ENCODE data around the gene ADAM33.

Gene ADAM33, protein sequence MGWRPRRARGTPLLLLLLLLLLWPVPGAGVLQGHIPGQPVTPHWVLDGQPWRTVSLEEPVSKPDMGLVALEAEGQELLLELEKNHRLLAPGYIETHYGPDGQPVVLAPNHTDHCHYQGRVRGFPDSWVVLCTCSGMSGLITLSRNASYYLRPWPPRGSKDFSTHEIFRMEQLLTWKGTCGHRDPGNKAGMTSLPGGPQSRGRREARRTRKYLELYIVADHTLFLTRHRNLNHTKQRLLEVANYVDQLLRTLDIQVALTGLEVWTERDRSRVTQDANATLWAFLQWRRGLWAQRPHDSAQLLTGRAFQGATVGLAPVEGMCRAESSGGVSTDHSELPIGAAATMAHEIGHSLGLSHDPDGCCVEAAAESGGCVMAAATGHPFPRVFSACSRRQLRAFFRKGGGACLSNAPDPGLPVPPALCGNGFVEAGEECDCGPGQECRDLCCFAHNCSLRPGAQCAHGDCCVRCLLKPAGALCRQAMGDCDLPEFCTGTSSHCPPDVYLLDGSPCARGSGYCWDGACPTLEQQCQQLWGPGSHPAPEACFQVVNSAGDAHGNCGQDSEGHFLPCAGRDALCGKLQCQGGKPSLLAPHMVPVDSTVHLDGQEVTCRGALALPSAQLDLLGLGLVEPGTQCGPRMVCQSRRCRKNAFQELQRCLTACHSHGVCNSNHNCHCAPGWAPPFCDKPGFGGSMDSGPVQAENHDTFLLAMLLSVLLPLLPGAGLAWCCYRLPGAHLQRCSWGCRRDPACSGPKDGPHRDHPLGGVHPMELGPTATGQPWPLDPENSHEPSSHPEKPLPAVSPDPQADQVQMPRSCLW

DNA sequence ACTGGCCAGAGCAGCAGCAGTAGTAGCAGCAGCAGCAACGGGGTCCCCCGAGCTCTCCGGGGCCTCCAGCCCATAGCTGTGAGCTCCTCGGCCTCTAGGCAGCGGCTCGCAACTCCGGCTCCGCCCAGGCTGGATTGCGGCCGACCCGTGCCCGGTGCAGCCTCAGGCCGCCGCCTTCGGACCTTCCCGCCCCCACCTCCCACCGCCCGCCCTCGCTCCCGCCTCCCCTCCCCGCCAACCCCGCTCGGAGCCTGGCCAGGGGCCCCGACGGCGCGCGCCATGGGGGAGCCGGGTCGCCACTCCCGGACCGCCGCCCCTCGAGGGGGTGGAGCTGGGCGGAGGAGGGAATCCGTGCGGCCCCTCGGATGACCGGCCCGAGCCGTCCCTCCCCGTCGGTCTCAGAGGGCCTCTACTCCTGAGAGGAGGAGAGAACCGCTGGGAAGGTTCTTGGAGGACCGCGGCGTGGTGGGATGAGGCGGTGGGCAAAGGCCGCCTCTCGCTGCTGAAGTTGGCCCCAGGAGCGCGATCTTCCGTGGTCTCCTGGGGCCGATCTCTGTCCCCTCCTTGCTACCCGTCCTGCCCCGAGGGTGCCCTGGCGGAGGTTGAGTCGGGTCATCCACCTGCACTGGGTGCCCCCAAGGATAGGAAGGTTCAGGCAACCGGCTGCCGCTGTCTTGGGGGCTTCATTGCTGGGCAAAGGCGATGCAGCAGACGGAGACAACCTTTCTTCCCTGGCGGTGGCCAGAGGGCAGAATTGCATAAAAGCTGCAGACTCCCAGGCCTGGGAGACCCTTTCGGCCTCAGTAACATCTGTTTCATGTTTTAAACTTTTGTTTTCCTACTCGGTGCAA lies at the start of gene ADAM33:
ADAM33 (minus strand) TSS at position 80 of the 851 bp plus-strand sequence; CDS start at position 74, 6 bp downstream.
- Mint-ChIP-seq H3K27ac (peak within 1 kb of the TSS; percentile 41 to 96 (median 85)), H3K4me1 (peaks cover 67% of the 10 kb centered on the region), H3K36me3 (ENCODE audit: low read depth) (no peaks in the 10 kb centered on the region), H3K27me3 (ENCODE audit: low read depth) (peaks cover 21% of the 10 kb centered on the region), H3K4me3 (peak within 1 kb of the TSS; percentile 79 to 88 (median 79)), H3K9me3 (no peaks in the 10 kb centered on the region)
- TF ChIP-seq, protein P1, sequence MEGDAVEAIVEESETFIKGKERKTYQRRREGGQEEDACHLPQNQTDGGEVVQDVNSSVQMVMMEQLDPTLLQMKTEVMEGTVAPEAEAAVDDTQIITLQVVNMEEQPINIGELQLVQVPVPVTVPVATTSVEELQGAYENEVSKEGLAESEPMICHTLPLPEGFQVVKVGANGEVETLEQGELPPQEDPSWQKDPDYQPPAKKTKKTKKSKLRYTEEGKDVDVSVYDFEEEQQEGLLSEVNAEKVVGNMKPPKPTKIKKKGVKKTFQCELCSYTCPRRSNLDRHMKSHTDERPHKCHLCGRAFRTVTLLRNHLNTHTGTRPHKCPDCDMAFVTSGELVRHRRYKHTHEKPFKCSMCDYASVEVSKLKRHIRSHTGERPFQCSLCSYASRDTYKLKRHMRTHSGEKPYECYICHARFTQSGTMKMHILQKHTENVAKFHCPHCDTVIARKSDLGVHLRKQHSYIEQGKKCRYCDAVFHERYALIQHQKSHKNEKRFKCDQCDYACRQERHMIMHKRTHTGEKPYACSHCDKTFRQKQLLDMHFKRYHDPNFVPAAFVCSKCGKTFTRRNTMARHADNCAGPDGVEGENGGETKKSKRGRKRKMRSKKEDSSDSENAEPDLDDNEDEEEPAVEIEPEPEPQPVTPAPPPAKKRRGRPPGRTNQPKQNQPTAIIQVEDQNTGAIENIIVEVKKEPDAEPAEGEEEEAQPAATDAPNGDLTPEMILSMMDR (IDR thresholded peaks at IDR 0.05; ENCODE audit: unreplicated experiment in 3 of 3) = no peak

DNA sequence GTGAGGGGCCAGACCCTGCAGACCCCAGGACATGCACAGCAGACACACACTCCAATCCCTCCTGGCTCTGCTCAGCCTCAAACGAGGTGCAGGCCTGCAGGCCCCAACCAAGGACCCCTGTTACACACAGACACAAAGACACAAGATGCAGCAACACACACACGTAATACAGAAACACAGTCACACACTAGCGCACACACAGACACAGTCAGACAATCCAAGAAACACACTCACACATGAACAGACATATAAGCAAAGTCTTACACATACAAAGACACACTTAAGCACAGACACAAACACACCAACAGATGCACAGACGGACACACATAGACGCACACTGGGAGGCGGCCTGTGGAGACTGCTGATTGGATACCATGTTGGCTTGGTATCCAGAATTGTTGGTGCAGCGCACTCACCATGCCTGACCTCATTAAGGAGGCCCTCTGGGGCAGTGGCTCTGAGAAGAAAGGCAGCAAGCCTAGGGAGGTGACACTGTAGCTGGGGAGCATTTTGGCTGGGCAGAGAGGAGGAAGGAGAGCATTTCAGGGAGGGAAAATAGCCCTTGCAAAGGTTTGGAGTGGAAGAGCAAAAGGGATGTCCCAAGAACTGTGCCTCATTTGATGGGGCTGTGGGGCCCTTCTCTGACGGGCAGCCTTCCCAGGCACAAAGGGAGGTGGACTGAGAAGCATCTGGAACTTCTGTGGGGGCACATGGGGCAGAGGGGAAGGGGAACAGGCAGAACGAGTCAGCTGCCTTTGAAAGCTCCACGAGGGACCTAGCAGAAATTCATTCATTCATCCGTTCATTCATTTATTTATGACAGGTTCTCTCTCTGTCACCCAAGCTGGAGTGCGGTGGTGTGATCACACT lies 49.2 kb upstream of the ADAM33 start:
- TF ChIP-seq, protein P1 (IDR thresholded peaks at IDR 0.05; ENCODE audit: unreplicated experiment in 3 of 3) = no peak
- Mint-ChIP-seq H3K4me3 (peak overlapping the region; percentile 66 to 73 (median 68)), H3K27ac (peak overlapping the region; percentile 43 to 79 (median 62))

DNA sequence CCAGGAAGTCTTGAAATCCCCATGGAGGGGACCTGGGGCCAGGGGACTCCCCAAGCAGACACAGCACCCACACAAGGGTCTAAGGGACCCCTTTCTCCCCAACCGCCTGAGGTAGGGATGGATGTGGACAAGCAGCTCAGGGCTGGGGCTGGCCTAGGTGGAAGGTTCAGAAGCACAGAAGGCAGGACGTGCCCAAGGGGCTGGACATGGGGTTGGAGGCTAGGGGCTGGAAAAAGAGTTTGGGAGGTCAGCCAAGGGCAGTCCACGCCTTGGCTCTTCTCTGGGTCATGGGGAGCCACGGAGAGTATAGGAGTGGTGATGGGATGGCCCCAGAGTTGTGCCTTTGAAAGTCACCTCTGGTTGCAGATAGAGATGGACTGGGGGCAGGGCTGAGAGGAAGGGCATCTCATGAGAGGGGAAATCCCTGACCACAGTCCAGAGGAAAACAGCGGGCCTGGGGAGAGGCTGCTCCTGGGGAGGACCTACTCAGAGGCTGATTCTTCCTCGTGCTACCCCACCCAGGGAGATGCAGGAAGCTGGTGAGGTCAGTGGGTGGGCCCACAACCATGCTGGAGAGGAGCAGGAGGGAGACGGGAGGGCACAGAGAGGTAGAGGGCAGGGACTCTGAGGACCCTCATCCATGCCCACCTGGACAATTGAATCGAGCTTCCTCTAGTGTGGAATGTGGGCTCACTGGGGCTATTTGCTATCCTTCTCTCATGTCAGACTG lies 48.2 kb upstream of the ADAM33 start:
- peaks cover 39% of the 10 kb centered on the region for H3K4me1 Mint-ChIP-seq
- TF ChIP-seq, protein P1 (IDR thresholded peaks at IDR 0.05; ENCODE audit: unreplicated experiment in 3 of 3) = no peak
- H3K36me3 Mint-ChIP-seq (ENCODE audit: low read depth) = no peaks in the 10 kb centered on the region
- peak overlapping the region; percentile 1 to 65 (median 28) for H3K27ac Mint-ChIP-seq
- H3K27me3 Mint-ChIP-seq (ENCODE audit: low read depth) = peaks cover 11% of the 10 kb centered on the region
- H3K9me3 Mint-ChIP-seq = no peaks in the 10 kb centered on the region
- peak overlapping the region in 1 of 3 experiments; percentile 11 for H3K4me3 Mint-ChIP-seq

More for the DNA sequence above, 49.2 kb upstream of the ADAM33 start:
- H3K27me3 Mint-ChIP-seq (ENCODE audit: low read depth) = peaks cover 11% of the 10 kb centered on the region
- H3K36me3 Mint-ChIP-seq (ENCODE audit: low read depth) = no peaks in the 10 kb centered on the region
- peaks cover 42% of the 10 kb centered on the region for H3K4me1 Mint-ChIP-seq
- no peaks in the 10 kb centered on the region for H3K9me3 Mint-ChIP-seq

DNA sequence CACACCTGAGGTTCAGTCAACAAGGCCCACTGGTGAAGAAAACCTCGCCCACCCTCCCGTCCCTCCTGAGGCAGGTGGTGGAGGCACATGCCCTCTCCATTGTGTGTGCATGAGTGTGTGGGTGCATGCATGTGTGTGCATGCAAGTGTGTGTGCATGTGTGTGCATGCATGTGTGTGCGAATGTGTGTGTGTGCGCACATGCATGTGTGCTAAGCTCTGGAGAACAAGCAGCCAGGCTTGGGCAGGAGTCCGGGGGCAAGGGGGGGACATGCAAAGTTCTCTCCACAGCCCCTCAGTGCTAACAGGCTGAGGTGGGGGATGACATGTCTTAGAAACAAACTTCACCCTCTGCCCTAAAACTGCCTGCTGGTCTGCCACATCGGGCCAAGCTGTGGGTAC lies 47.6 kb upstream of the ADAM33 start:
- Mint-ChIP-seq H3K36me3 (ENCODE audit: low read depth) (no peaks in the 10 kb centered on the region), H3K4me3 (no peak overlapping the region), H3K27me3 (ENCODE audit: low read depth) (peaks cover 11% of the 10 kb centered on the region), H3K9me3 (no peaks in the 10 kb centered on the region), H3K27ac (peak overlapping the region in 1 of 3 experiments; percentile 28), H3K4me1 (peaks cover 34% of the 10 kb centered on the region)
- TF ChIP-seq, protein P1 (IDR thresholded peaks at IDR 0.05; ENCODE audit: unreplicated experiment in 3 of 3) = no peak
